Skeletal muscle tissue (tissue), 4 donors: ENCODE measurements around the gene KRTAP10-4. TPM values are rescaled to one million over a fixed set of nuclear protein-coding genes. Genes with fewer than 3 reads are reported as not detected.
"Not testable (repeated sequence)": the region's sequence is repeated elsewhere in the genome, so short reads cannot be mapped to it uniquely, and the experiment has no call there.

Experiments
- H3K27ac ChIP-seq: one replicate; pipeline ENCODE4 v1.7.0; 2013; ENCODE audit warnings: mild to moderate bottlenecking, low read depth, low read length, inconsistent platforms
- H3K27me3 ChIP-seq, 3 donors: one replicate each; pipeline ENCODE4 v1.7.0; 2013; ENCODE audit warnings: low read length in 3 of 3; ENCODE audit not compliant: control insufficient read depth in 3 of 3, insufficient read depth in 3 of 3
- H3K36me3 ChIP-seq, 3 donors: one replicate each; pipeline ENCODE4 v1.7.0; 2013; ENCODE audit warnings: low read length in 3 of 3; ENCODE audit not compliant: control insufficient read depth in 3 of 3, insufficient read depth in 3 of 3
- H3K4me1 ChIP-seq, 3 donors: one replicate each; pipeline ENCODE4 v1.7.0; 2013; ENCODE audit warnings: low read length in 3 of 3, mild to moderate bottlenecking in 3 of 3; ENCODE audit not compliant: control insufficient read depth in 3 of 3, insufficient read depth in 3 of 3
- H3K4me3 ChIP-seq, 3 donors: one replicate each; pipeline ENCODE4 v1.7.0; 2013; ENCODE audit warnings: low read length in 3 of 3
- H3K9ac ChIP-seq, 3 donors: one replicate each; pipeline ENCODE4 v1.7.0; 2013; ENCODE audit warnings: low read length in 3 of 3, mild to moderate bottlenecking in 3 of 3, moderate library complexity in 2 of 3, low read depth in 1 of 3
- H3K9me3 ChIP-seq, 3 donors: one replicate each; pipeline ENCODE4 v1.7.0; 2013; ENCODE audit warnings: low read length in 3 of 3; ENCODE audit not compliant: control insufficient read depth in 3 of 3
- total RNA-seq: library from RNA; depleted of rRNA; stranded (reverse); fragments of >200 nt; gene quantifications from one replicate; pipeline ENCODE4 v1.2.3, GENCODE V29; 2014
- donor health status: Osteomylitis.

Gene KRTAP10-4
- total RNA-seq, 1 donor from 2014 or later: not detected

DNA sequence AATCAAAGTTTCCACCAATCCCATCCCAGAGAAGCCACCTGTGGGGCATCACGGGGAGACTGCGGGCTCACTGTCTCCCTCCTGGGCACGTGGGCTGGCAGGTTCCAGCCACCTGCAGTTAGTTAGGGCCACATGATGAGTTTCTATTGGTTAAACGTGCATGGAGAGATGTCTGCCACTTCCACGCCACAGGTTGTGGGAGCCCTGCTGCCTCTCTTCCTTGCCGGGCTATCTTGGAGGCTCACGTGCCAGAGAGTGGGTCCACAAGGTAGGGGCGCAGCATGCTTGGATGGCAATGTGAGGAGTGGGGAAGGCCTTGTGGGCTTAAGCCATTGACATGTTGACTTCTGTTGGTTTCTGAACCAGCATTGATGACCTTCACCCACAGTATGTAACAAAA is 30.4 kb downstream of the KRTAP10-4 start:
- Histone ChIP-seq H3K36me3 (no peaks in the 10 kb centered on the region), H3K9ac (no peak overlapping the region), H3K9me3 (peaks cover 0 to 5% (median 0%) of the 10 kb centered on the region in 3 donors), H3K4me1 (no peaks in the 10 kb centered on the region), H3K27me3 (peaks cover 34 to 47% (median 42%) of the 10 kb centered on the region in 3 donors), H3K27ac (no peak overlapping the region), H3K4me3 (no peak overlapping the region)

DNA sequence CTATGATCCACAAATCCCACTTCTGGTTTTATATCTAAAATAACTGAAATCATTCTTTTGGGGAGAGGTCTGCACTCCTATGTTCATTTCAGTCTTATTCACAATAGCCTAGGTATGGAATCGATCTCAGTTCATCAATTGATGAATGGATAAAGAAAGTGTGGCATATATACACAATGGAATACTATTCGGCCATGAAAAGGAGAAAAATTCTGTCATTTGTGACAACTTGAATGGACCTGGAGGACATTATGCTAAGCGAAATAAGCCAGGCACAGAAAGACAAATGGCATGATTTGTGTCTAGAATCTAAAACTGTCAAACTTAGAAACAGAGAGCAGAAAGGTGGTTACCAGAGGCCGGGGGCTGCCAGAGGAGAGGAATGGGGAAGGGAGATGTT is 33.0 kb downstream of the KRTAP10-4 start:
- Histone ChIP-seq H3K4me1 (no peaks in the 10 kb centered on the region), H3K27me3 (peaks cover 21 to 32% (median 26%) of the 10 kb centered on the region in 3 donors)

DNA sequence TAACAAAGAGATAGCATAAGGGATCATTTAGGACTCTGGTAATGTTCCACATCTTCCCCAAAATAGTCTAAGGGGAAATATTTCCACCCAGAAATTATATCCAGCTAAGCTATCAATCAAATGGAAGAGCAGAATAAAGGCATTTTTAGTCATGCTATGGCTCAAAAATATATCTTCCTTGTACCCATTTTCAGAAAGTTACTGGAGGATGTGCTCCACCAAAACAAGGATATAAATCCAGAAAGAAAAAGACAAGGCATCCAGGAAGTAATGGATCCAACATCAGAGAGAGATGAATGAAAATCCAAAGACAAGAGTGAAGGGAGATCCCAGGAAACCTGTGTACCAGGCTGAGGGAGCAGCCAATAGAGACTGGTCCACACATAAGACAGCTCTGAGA is 35.7 kb downstream of the KRTAP10-4 start:
- no peak overlapping the region for H3K9ac ChIP-seq
- H3K27me3 ChIP-seq: peaks cover 16 to 26% (median 18%) of the 10 kb centered on the region in 3 donors
- H3K4me3 ChIP-seq: no peak overlapping the region
- H3K4me1 ChIP-seq: no peaks in the 10 kb centered on the region
- H3K36me3 ChIP-seq: no peaks in the 10 kb centered on the region
- H3K27ac ChIP-seq: no peak overlapping the region
- H3K9me3 ChIP-seq: peaks cover 2 to 9% (median 7%) of the 10 kb centered on the region in 3 donors

More for the DNA sequence above, 33.0 kb downstream of the KRTAP10-4 start:
- no peak overlapping the region for H3K27ac ChIP-seq
- no peak overlapping the region for H3K4me3 ChIP-seq
- H3K9ac ChIP-seq: no peak overlapping the region
- H3K36me3 ChIP-seq: no peaks in the 10 kb centered on the region
- H3K9me3 ChIP-seq: peaks cover 2 to 8% (median 2%) of the 10 kb centered on the region in 3 donors

DNA sequence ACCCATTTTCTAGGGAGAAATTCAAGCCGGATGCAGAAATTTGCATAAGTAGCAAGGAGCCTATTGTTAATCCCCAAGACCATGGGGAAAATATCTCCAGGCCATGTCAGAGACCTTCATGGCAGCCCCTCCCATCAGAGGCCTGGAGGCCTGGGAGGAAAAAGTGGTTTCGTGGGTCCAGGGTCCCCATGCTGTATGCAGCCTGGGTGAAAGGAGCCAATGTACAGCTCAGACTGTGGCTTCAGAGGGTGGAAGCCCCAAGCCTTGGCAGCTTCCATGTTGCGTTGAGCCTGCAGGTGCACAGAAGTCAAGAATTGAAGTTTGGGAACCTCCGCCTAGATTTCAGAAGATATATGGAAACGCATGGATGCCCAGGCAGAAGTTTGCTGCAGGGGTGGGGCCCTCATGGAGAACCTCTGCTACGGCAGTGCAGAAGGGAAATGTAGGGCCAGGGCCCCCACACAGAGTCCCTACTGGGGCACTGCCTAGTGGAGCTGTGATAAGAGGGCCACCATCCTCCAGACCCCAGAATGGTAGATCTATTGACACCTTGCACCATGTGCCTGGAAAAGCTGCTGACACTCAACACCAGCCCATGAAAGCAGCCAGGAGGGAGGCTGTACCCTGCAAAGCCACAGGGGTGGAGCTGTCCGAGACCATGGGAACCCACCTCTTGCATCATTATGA is 36.8 kb downstream of the KRTAP10-4 start:
- H3K4me3 ChIP-seq, H3K36me3 ChIP-seq, H3K4me1 ChIP-seq, H3K9ac ChIP-seq, H3K9me3 ChIP-seq, H3K27ac ChIP-seq: not testable (repeated sequence)
- peaks cover 24 to 36% (median 28%) of the 10 kb centered on the region in 3 donors for H3K27me3 ChIP-seq

DNA sequence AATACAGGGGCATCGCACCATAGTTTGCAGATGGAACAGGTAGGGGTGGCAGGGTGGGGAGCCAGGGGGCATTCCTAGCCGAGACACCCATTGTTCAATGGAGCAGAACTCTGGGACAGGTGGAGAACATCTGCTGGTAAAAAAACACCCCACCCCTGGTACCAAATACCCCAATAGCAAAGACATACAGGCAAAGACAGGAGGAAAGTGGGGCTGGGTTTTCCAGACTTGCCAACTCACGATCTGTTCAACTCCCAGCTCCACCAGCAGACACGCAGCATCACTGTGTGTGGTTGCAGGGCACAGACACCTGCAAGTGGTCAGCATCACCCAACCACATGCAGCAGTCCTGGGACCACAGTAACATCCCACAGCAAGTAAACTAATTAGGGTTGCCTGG is 38.0 kb downstream of the KRTAP10-4 start:
- Histone ChIP-seq H3K9me3 (peaks cover 2 to 7% (median 7%) of the 10 kb centered on the region in 3 donors), H3K27me3 (peaks cover 32 to 46% (median 37%) of the 10 kb centered on the region in 3 donors), H3K4me3 (no peak overlapping the region), H3K4me1 (no peaks in the 10 kb centered on the region), H3K36me3 (no peaks in the 10 kb centered on the region), H3K9ac (no peak overlapping the region), H3K27ac (no peak overlapping the region)

DNA sequence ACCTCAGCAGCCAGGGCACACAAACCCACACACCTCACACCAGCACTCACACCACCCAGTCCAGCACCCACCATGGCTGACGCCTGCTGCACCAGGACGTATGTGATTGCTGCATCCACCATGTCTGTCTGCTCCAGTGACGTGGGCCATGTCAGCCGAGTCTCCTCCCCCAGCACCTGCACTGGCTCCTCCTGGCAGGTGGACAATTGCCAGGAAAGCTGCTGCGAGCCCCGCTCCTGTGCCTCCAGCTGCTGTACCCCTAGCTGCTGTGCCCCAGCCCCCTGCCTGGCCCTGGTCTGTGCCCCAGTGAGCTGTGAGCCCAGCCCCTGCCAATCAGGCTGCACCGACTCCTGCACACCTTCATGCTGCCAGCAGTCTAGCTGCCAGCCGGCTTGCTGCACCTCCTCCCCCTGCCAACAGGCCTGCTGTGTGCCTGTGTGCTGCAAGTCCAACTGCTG is 38.5 kb downstream of the KRTAP10-4 start, which contains the start of gene KRTAP10-8:
Gene KRTAP10-8 (plus strand): TSS at position 51 of the 458 bp plus-strand sequence. CDS start 22 bp downstream, at position 73.
- H3K9ac ChIP-seq: no peak within 1 kb of the TSS
- H3K27me3 ChIP-seq: peaks cover 34 to 46% (median 40%) of the 10 kb centered on the region in 3 donors
- H3K9me3 ChIP-seq: peaks cover 2 to 7% (median 7%) of the 10 kb centered on the region in 3 donors
- no peaks in the 10 kb centered on the region for H3K4me1 ChIP-seq
- no peak within 1 kb of the TSS for H3K4me3 ChIP-seq
- H3K27ac ChIP-seq: no peak within 1 kb of the TSS
- no peaks in the 10 kb centered on the region for H3K36me3 ChIP-seq

DNA sequence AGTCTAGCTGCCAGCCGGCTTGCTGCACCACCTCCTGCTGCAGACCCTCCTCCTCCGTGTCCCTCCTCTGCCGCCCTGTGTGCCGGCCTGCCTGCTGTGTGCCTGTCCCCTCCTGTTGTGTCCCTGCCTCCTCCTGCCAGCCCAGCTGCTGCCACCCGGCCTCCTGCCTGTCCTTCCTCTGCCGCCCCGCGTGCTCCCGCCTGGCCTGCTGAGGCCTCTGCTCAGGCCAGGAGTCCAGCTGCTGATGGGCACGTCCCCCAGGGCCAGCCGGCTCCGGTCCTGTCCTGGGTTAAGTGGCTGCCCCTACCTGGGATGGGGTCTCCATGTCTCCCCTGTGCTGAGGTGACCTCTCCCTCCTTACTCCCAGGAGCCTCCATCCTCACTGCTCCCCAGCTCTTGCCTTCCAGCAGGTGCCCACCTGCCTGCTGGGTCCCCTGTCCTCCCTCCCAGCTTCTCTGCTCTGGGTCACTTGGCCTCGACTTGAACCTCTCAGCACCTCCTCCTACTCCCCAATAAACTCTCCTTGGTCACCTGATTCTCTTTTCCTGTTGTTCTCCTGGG is 39.2 kb downstream of the KRTAP10-4 start:
- Histone ChIP-seq H3K4me1 (no peaks in the 10 kb centered on the region), H3K27me3 (peaks cover 34 to 47% (median 41%) of the 10 kb centered on the region in 3 donors), H3K9me3 (peaks cover 2 to 7% (median 7%) of the 10 kb centered on the region in 3 donors), H3K4me3 (no peak overlapping the region), H3K27ac (no peak overlapping the region), H3K9ac (no peak overlapping the region), H3K36me3 (no peaks in the 10 kb centered on the region)

DNA sequence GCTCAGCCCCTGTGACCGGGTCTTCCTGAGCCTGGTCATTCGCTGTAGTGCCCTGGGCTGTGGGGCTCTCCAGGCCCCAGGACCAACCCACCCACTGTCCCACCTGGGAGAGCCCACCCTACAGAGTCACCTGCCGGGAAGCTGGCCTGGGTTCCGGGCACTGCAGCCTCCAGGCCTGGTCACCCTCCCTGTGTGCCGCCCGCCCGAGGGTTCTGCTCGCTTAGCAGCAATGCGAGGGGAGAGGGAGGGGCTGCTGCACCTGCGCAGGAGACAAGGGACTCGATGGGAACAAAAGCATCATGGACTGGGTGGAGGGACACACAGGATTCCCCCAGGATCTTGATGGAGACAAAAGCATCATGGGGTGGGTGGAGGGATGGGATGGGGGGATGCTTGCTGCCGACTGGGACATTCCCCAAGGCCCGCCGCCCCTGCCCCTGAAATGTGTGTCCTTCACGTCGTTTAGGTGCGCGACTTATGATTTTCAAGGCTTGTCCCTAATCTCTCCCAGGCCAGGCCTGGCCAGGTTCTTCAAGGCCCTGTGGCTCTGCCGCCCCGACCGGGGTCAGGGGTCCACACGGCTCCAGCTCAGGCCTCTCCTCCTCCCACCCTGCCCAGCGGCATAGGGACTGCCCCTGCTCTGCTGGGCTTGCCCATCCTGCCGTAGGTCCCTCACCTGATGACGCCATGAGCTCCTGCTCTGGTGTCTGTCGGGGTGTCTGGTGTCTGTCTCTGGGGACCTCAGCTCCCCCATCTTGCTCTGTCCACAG is 40.0 kb downstream of the KRTAP10-4 start:
- no peaks in the 10 kb centered on the region for H3K4me1 ChIP-seq
- H3K9ac ChIP-seq: no peak overlapping the region
- no peak overlapping the region for H3K4me3 ChIP-seq
- peaks cover 2 to 7% (median 7%) of the 10 kb centered on the region in 3 donors for H3K9me3 ChIP-seq
- H3K27ac ChIP-seq: no peak overlapping the region
- H3K27me3 ChIP-seq: peaks cover 34 to 47% (median 41%) of the 10 kb centered on the region in 3 donors
- H3K36me3 ChIP-seq: no peaks in the 10 kb centered on the region

DNA sequence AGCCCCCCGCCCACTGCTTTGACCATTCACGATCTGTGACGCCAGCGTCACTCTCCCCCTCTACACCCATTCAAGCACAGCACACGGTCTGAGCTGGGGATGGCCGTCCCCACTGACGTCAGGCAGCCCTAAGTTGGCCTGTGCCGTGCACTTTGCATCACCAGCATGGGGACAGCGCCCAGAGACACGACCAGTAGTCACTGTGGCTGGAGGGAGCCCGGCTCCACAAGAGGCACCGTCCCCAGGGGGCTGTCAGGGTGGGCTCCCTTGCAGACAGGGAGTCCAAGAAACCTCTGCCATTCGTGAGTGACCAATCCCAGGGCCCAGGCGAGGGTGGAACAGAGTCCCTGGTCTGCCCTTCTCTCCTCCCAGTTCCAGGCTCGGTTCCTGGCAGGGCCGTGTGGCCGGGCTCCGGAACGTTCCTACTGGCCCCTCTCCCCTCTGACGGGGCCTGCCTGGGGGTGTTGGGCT is 40.7 kb downstream of the KRTAP10-4 start:
- H3K27me3 ChIP-seq: peaks cover 34 to 47% (median 41%) of the 10 kb centered on the region in 3 donors
- no peak overlapping the region for H3K27ac ChIP-seq
- no peak overlapping the region for H3K9ac ChIP-seq

More for the DNA sequence above, 40.7 kb downstream of the KRTAP10-4 start:
- Histone ChIP-seq H3K4me1 (no peaks in the 10 kb centered on the region), H3K36me3 (no peaks in the 10 kb centered on the region), H3K4me3 (no peak overlapping the region), H3K9me3 (peaks cover 2 to 7% (median 6%) of the 10 kb centered on the region in 3 donors)
